Parathyroid adenoma (tissue), 2 donors: Measurements from ENCODE around the gene COMMD3.

Experiments
- H2AFZ ChIP-seq: fragments of 300-600 bp; sonication (generic); one replicate; pipeline ENCODE4 v1.7.0; 2017; ENCODE audit warnings: antibody characterized with exemption, mild to moderate bottlenecking
- H3K27ac ChIP-seq: fragments of 300-600 bp; sonication (generic); one replicate; pipeline ENCODE4 v1.7.0; 2017
- H3K27me3 ChIP-seq: fragments of 300-600 bp; sonication (generic); one replicate; pipeline ENCODE4 v1.7.0; 2017; ENCODE audit warnings: low read length; ENCODE audit not compliant: control insufficient read depth, insufficient read depth
- H3K36me3 ChIP-seq: fragments of 300-600 bp; sonication (generic); one replicate; pipeline ENCODE4 v1.7.0; 2017; ENCODE audit warnings: low read length; ENCODE audit not compliant: control insufficient read depth, insufficient read depth
- H3K4me1 ChIP-seq: fragments of 300-600 bp; sonication (generic); one replicate; pipeline ENCODE4 v1.7.0; 2017; ENCODE audit warnings: control low read depth
- H3K4me2 ChIP-seq: fragments of 300-600 bp; sonication (generic); one replicate; pipeline ENCODE4 v1.7.0; 2017; ENCODE audit warnings: low read length
- H3K4me3 ChIP-seq: fragments of 300-600 bp; sonication (generic); one replicate; pipeline ENCODE4 v1.7.0; 2017; ENCODE audit warnings: low read depth, low read length
- H3K79me2 ChIP-seq: fragments of 300-600 bp; sonication (generic); one replicate; pipeline ENCODE4 v1.7.0; 2017; ENCODE audit warnings: control low read depth
- H3K9ac ChIP-seq: fragments of 300-600 bp; sonication (generic); one replicate; pipeline ENCODE4 v1.7.0; 2017; ENCODE audit warnings: mild to moderate bottlenecking
- H3K9me3 ChIP-seq: fragments of 300-600 bp; sonication (generic); one replicate; pipeline ENCODE4 v1.7.0; 2017; ENCODE audit warnings: low read length; ENCODE audit not compliant: control insufficient read depth
- TF ChIP-seq, protein P1 (sequence below): fragments of 300-600 bp; sonication (generic); IDR thresholded peaks from one replicate; pipeline ENCODE4 v1.7.0; 2017; ENCODE audit warnings: antibody characterized with exemption, mild to moderate bottlenecking
- donor health status: primary hyperparathyroidism.

Gene COMMD3

GRCh38 chr10:22321156-22321923, 5.2 kb downstream of the COMMD3 start:
- TF ChIP-seq, protein P1, sequence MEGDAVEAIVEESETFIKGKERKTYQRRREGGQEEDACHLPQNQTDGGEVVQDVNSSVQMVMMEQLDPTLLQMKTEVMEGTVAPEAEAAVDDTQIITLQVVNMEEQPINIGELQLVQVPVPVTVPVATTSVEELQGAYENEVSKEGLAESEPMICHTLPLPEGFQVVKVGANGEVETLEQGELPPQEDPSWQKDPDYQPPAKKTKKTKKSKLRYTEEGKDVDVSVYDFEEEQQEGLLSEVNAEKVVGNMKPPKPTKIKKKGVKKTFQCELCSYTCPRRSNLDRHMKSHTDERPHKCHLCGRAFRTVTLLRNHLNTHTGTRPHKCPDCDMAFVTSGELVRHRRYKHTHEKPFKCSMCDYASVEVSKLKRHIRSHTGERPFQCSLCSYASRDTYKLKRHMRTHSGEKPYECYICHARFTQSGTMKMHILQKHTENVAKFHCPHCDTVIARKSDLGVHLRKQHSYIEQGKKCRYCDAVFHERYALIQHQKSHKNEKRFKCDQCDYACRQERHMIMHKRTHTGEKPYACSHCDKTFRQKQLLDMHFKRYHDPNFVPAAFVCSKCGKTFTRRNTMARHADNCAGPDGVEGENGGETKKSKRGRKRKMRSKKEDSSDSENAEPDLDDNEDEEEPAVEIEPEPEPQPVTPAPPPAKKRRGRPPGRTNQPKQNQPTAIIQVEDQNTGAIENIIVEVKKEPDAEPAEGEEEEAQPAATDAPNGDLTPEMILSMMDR, result no peak
- H3K4me1 ChIP-seq, result no peaks in the 10 kb centered on the region

GRCh38 chr10:22321924-22322640, 5.9 kb downstream of the COMMD3 start:
- Histone ChIP-seq H3K4me2 (peak overlapping the region; percentile 76), H3K79me2 (no peaks in the 10 kb centered on the region), H3K36me3 (no peaks in the 10 kb centered on the region), H2AFZ (peak overlapping the region; percentile 67), H3K4me1 (no peaks in the 10 kb centered on the region), H3K9ac (no peak overlapping the region), H3K9me3 (no peaks in the 10 kb centered on the region), H3K27me3 (peaks cover 4% of the 10 kb centered on the region), H3K27ac (peak overlapping the region; percentile 34), H3K4me3 (peak overlapping the region; percentile 78)
- TF ChIP-seq, protein P1, result no peak

More at GRCh38 chr10:22321156-22321923, 5.2 kb downstream of the COMMD3 start:
- Histone ChIP-seq H2AFZ (peak overlapping the region; percentile 89), H3K4me2 (peak overlapping the region; percentile 79), H3K9ac (peak overlapping the region; percentile 92), H3K4me3 (peak overlapping the region; percentile 82), H3K79me2 (no peaks in the 10 kb centered on the region), H3K27ac (peak overlapping the region; percentile 95), H3K27me3 (peaks cover 4% of the 10 kb centered on the region), H3K9me3 (no peaks in the 10 kb centered on the region), H3K36me3 (no peaks in the 10 kb centered on the region)

DNA sequence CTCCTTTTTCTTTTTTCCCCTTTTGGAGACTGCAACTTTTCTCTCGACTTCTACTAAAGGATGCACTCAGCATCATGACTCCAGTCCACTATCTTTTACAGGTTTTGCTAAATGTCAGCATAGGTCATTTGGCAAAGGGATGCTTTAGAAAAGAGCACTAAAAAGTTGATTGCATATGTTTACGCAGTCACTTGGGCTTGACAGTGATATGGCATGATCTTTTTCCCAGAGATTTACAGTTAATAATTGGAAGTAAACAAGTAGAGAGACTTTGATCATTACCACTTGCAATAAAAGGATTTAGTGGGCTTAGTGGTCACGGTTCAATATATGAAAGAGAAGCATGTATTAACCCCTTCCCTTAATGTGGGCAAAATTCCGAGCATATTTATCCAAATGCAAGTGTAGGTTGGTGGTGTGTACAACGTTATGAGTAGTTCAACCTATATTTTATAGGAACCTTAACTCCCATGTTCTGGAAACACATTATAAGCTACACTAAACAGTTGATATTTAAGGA, 6.5 kb downstream of the COMMD3 start:
- H3K79me2 ChIP-seq, result no peaks in the 10 kb centered on the region
- H3K27me3 ChIP-seq, result peaks cover 4% of the 10 kb centered on the region
- H3K27ac ChIP-seq, result no peak overlapping the region
- TF ChIP-seq, protein P1, result no peak
- H3K4me3 ChIP-seq, result peak overlapping the region; percentile 78
- H3K9me3 ChIP-seq, result no peaks in the 10 kb centered on the region
- H2AFZ ChIP-seq, result no peak overlapping the region
- no peaks in the 10 kb centered on the region for H3K36me3 ChIP-seq
- peak overlapping the region; percentile 76 for H3K4me2 ChIP-seq
- H3K9ac ChIP-seq, result no peak overlapping the region
- H3K4me1 ChIP-seq, result no peaks in the 10 kb centered on the region

DNA sequence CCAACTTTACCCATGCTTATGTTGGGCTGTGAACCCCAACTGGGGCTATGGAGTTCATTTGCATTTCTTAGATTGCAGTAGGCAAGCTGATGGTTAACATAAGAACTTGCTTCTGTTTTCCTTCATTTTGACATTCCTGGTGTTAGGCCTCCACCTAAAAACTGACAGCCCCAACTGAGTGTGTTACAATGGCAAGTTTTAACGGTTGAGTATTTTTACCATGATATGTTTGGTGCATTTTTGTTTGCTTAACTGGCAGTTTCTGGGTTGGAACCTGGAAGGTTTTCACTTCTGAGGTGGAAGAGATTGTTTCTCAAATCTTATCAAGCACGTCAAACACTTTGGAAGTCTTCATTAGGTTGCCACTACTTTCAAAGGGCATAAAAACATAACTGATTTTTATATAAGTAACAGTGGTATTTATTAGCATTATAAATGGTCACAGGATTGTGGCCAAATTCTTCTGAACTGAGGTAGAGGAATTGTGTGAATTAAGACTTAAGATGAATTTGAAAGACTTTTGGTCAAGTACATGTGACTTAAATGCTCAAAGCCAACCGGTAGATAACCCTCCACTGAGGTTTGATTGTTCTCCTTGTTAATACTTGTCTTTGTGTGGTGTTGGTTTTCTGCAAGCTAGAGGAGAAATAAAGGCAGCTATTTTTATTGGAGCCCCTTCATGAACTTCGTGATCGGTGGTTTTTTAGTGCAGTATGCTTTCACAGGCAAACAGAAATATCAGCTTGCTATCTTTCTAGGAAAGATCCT, 7.5 kb downstream of the COMMD3 start:
- H3K9me3 ChIP-seq, result no peaks in the 10 kb centered on the region
- no peaks in the 10 kb centered on the region for H3K79me2 ChIP-seq
- peak overlapping the region; percentile 81 for H3K4me2 ChIP-seq
- H3K9ac ChIP-seq, result no peak overlapping the region
- H2AFZ ChIP-seq, result no peak overlapping the region
- TF ChIP-seq, protein P1, result no peak
- no peaks in the 10 kb centered on the region for H3K4me1 ChIP-seq
- peak overlapping the region; percentile 55 for H3K4me3 ChIP-seq
- H3K36me3 ChIP-seq, result no peaks in the 10 kb centered on the region
- H3K27me3 ChIP-seq, result peaks cover 4% of the 10 kb centered on the region
- no peak overlapping the region for H3K27ac ChIP-seq
